IMR-90 (cell line): ENCODE measurements around the gene MYCBP. TPM values are rescaled to one million over a fixed set of nuclear protein-coding genes. Genes with fewer than 3 reads are reported as not detected.

ENCODE experiments used
- ATAC-seq: fragments of 200-7000 bp; cut with Tn5 transposase; 2 replicates; pipeline ENCODE4 v1.9.1; 2020; ENCODE audit warnings: low read depth, mild to moderate bottlenecking, moderate library complexity
- BruUV-seq: library from RNA; stranded (reverse); fragments of 400-500 nt; replicated peaks from 2 replicates; lab custom pipeline; 2021; lab: Mats Ljungman, UMichigan
- CTCF ChIA-PET: fragments of 300-600 bp; formaldehyde crosslinking; extraction: SDS; loops from one replicate; lab custom pipeline; 2021; ENCODE audit warnings: antibody characterized with exemption; lab: Yijun Ruan, JAX
- POLR2A ChIA-PET: fragments of 300-600 bp; sonication (Branson Sonifier 250); formaldehyde crosslinking; loops from one replicate; lab custom pipeline; 2022; ENCODE audit warnings: antibody characterized with exemption; ENCODE audit not compliant: unreplicated experiment; lab: Charles Lee
- DNase-seq: peaks from one replicate; pipeline ENCODE4 v3.0.0; 2013
- H2AFZ ChIP-seq: replicated peaks from 2 replicates; pipeline ENCODE3; 2013; ENCODE audit warnings: low read length, mild to moderate bottlenecking; ENCODE audit not compliant: poor library complexity
- H2AK5ac ChIP-seq: 2 replicates; pipeline ENCODE4 v1.6.1; 2013; ENCODE audit warnings: low read depth, low read length, inconsistent platforms
- H2AK9ac ChIP-seq: replicated peaks from 2 replicates; pipeline ENCODE3; 2013; ENCODE audit warnings: mild to moderate bottlenecking, low read depth, low read length, moderate library complexity; ENCODE audit not compliant: poor library complexity
- H2BK120ac ChIP-seq: 2 replicates; pipeline ENCODE4 v1.6.1; 2013; ENCODE audit warnings: low read depth, low read length, inconsistent platforms
- H2BK15ac ChIP-seq: 3 replicates; pipeline ENCODE4 v1.6.1; 2013; ENCODE audit warnings: low read depth, low read length, inconsistent platforms
- H2BK20ac ChIP-seq: 2 replicates; pipeline ENCODE4 v1.6.1; 2013; ENCODE audit warnings: low read depth, mild to moderate bottlenecking, inconsistent platforms, low read length, moderate library complexity
- H2BK5ac ChIP-seq: 2 replicates; pipeline ENCODE4 v1.6.1; 2013; ENCODE audit warnings: mild to moderate bottlenecking, low read depth, low read length, inconsistent platforms; ENCODE audit not compliant: poor library complexity, severe bottlenecking
- H3K14ac ChIP-seq: replicated peaks from 2 replicates; pipeline ENCODE4 v1.6.1; 2013; ENCODE audit warnings: low read depth, low read length, inconsistent platforms
- H3K18ac ChIP-seq: 2 replicates; pipeline ENCODE4 v1.6.1; 2013; ENCODE audit warnings: low read depth, low read length, control low read depth
- H3K23ac ChIP-seq: 2 replicates; pipeline ENCODE4 v1.6.1; 2013; ENCODE audit warnings: low read depth, low read length, inconsistent platforms
- H3K27ac ChIP-seq: 2 replicates; pipeline ENCODE4 v1.5.1; 2013; ENCODE audit warnings: mild to moderate bottlenecking, control low read depth, low read length; ENCODE audit not compliant: insufficient read depth
- H3K27me3 ChIP-seq: 2 replicates; pipeline ENCODE4 v1.6.1; 2013; ENCODE audit warnings: low read length; ENCODE audit not compliant: control insufficient read depth, insufficient read depth
- H3K36me3 ChIP-seq: 2 replicates; pipeline ENCODE4 v1.6.1; 2013; ENCODE audit warnings: low read length, mixed read lengths; ENCODE audit not compliant: control insufficient read depth, insufficient read depth
- H3K4ac ChIP-seq: 2 replicates; pipeline ENCODE4 v1.6.1; 2013; ENCODE audit warnings: low read depth, low read length, inconsistent platforms
- H3K4me1 ChIP-seq: 2 replicates; pipeline ENCODE4 v1.6.1; 2013; ENCODE audit warnings: low read length, mixed read lengths; ENCODE audit not compliant: control insufficient read depth, insufficient read depth
- H3K4me2 ChIP-seq: 2 replicates; pipeline ENCODE4 v1.6.1; 2013; ENCODE audit warnings: low read depth, mild to moderate bottlenecking, control low read depth, low read length, moderate library complexity
- H3K4me3 ChIP-seq: 2 replicates; pipeline ENCODE4 v1.5.1; 2013; ENCODE audit warnings: low read depth, mild to moderate bottlenecking, control low read depth, low read length, moderate library complexity; ENCODE audit not compliant: insufficient read depth
- H3K56ac ChIP-seq: 2 replicates; pipeline ENCODE4 v1.6.1; 2013; ENCODE audit warnings: low read length, inconsistent platforms; ENCODE audit not compliant: insufficient read depth; ENCODE audit errors: extremely low read depth
- H3K79me1 ChIP-seq, 2 experiments: 2 replicates each; pipeline ENCODE4 v1.6.1; 2013; ENCODE audit warnings: low read length in 2 of 2, inconsistent platforms in 1 of 2, low read depth in 1 of 2
- H3K9ac ChIP-seq: 2 replicates; pipeline ENCODE4 v1.6.1; 2013; ENCODE audit warnings: low read depth, low read length, control low read depth
- H3K9me1 ChIP-seq: 2 replicates; pipeline ENCODE4 v1.6.1; 2013; ENCODE audit warnings: low read length, inconsistent platforms; ENCODE audit not compliant: insufficient read depth
- H3K9me3 ChIP-seq: 2 replicates; pipeline ENCODE4 v1.6.1; 2013; ENCODE audit warnings: low read length; ENCODE audit not compliant: control insufficient read depth, insufficient read depth
- H4K20me1 ChIP-seq: 2 replicates; pipeline ENCODE4 v1.6.1; 2013; ENCODE audit warnings: low read length, inconsistent platforms; ENCODE audit not compliant: insufficient read depth
- H4K5ac ChIP-seq: 2 replicates; pipeline ENCODE4 v1.6.1; 2013; ENCODE audit warnings: mild to moderate bottlenecking, low read depth, low read length, control low read depth
- H4K8ac ChIP-seq, 2 experiments: 2 replicates each; pipeline ENCODE4 v1.6.1; 2013; ENCODE audit warnings: low read depth in 2 of 2, low read length in 2 of 2, control low read depth in 1 of 2, inconsistent platforms in 1 of 2
- H4K91ac ChIP-seq: 2 replicates; pipeline ENCODE4 v1.6.1; 2013; ENCODE audit warnings: low read depth, low read length, inconsistent platforms; ENCODE audit not compliant: insufficient read depth
- FOS ChIP-seq: fragments of 150-350 bp; IDR thresholded peaks from 2 replicates; pipeline ENCODE4 v1.6.1; 2016; ENCODE audit warnings: low read depth, low read length
- MXI1 ChIP-seq: IDR thresholded peaks from 2 replicates; pipeline ENCODE4 v1.6.1; 2012; ENCODE audit warnings: low read depth, mild to moderate bottlenecking, low read length, moderate library complexity, borderline replicate concordance
- WGBS, 2 experiments: methylation state at CpG; one replicate each; pipeline versions ENCODE4 v1.1.5 to v1.1.7; 2013; ENCODE audit warnings: missing lambda C conversion rate in 2 of 2; ENCODE audit not compliant: insufficient read length in 1 of 2; ENCODE audit errors: extremely low coverage in 2 of 2; 5-methylcytosine and 5-hydroxymethylcytosine counted together
- dilution Hi-C: fragments of 300-500 bp; cut with HindIII; formaldehyde crosslinking; loops from one replicate; pipeline ENCODE4 v1.14.3; 2018; ENCODE audit warnings: low sequenced_read_pairs; ENCODE audit not compliant: unreplicated experiment
- in situ Hi-C: fragments of 300-500 bp; cut with MboI; formaldehyde crosslinking; loops from 3 replicates; pipeline ENCODE4 v1.14.3; 2019; ENCODE audit warnings: low sequenced_read_pairs, inconsistent platforms, mixed read lengths
- intact Hi-C: fragments of 100-400 bp; cut with micrococcal nuclease; formaldehyde crosslinking; loops from 2 replicates; pipeline ENCODE4 v1.10.0; 2022
- polyA plus RNA-seq, 3 experiments: library from polyadenylated mRNA; depleted of rRNA; stranded (reverse); fragments of >200 nt; gene quantifications; 2 replicates each; pipeline ENCODE4 v1.2.3, GENCODE V29; 2012; ENCODE audit warnings: low replicate concordance in 1 of 3
- total RNA-seq: library from RNA; depleted of rRNA; stranded (reverse); fragments of >200 nt; gene quantifications from 2 replicates; pipeline ENCODE4 v1.2.3, GENCODE V29; 2012

The MYCBP gene
- total and polyA plus RNA-seq, 2 of the 4 experiments (the other 2 are of a cell fraction): 9.9 to 11.9 TPM

- Histone ChIP-seq H3K9ac (no peak overlapping the region), H3K9me3 (no peaks in the 10 kb centered on the region), H3K79me1 (no peaks in the 10 kb centered on the region), H3K9me1 (no peaks in the 10 kb centered on the region), H3K4ac (no peak overlapping the region), H3K4me2 (no peak overlapping the region), H3K4me3 (no peak overlapping the region), H3K4me1 (no peaks in the 10 kb centered on the region), H2BK20ac (no peak overlapping the region), H4K91ac (no peak overlapping the region), H3K23ac (no peak overlapping the region), H2BK15ac (no peak overlapping the region), H2BK120ac (no peak overlapping the region), H2AFZ (no peak overlapping the region), H3K27me3 (no peaks in the 10 kb centered on the region), H4K8ac (no peak overlapping the region), H2BK5ac (no peak overlapping the region), H3K27ac (no peak overlapping the region), H4K5ac (no peak overlapping the region), H3K56ac (no peak overlapping the region), H3K14ac (no peak overlapping the region), H3K18ac (no peak overlapping the region), H2AK9ac (no peak overlapping the region), H2AK5ac (no peak overlapping the region), H3K36me3 (no peaks in the 10 kb centered on the region), H4K20me1 (no peaks in the 10 kb centered on the region)
- ChIA-PET POLR2A (no interaction called here), CTCF (interaction anchor here (1.4 kb wide), 1 partner anchor 10 kb away, joined by 3 read pairs; no protein-coding TSS in a partner anchor)
- in situ Hi-C loops (no loop called here), dilution Hi-C loops (no loop called here), intact Hi-C loops (no loop called here)
- ATAC-seq: no peak
- TF ChIP-seq FOS (no peak), MXI1 (no peak)
- WGBS, 2 experiments: no CpG with 5 or more reads among the region's 2 CpGs
- BruUV-seq: no TSS peak
- no peak for DNase-seq
These were observed 32.8 kb upstream of the MYCBP start for GRCh38 chr1:38905985-38906384.
